ENCODE results near the gene SLC16A4. TPM values are rescaled to one million over a fixed set of nuclear protein-coding genes. Genes with fewer than 3 reads are reported as not detected.

SLC16A4 gene
- polyA plus RNA-seq, 3 donors = 84.0 to 108 (median 101) TPM

GRCh38 chr1:110370827-110371226, 20.0 kb downstream of the SLC16A4 start:
- DNase-seq (ENCODE audit: low read depth in 3 of 3, low spot score in 2 of 3) = no peak

- no peak for DNase-seq (ENCODE audit: low read depth in 3 of 3, low spot score in 2 of 3)
These were observed 26.6 kb downstream of the SLC16A4 start for GRCh38 chr1:110364221-110364620.

GRCh38 chr1:110361856-110362255, 29.0 kb downstream of the SLC16A4 start:
- DNase-seq (ENCODE audit: low read depth in 3 of 3, low spot score in 2 of 3) = no peak

- no peak for DNase-seq (ENCODE audit: low read depth in 3 of 3, low spot score in 2 of 3)
These were observed 30.4 kb downstream of the SLC16A4 start for GRCh38 chr1:110360431-110360830.

GRCh38 chr1:110356379-110356778, 34.4 kb downstream of the SLC16A4 start:
- no peak for DNase-seq (ENCODE audit: low read depth in 3 of 3, low spot score in 2 of 3)

GRCh38 chr1:110355321-110355720, 35.5 kb downstream of the SLC16A4 start:
- DNase-seq (ENCODE audit: low read depth in 3 of 3, low spot score in 2 of 3) = no peak

- no peak for DNase-seq (ENCODE audit: low read depth in 3 of 3, low spot score in 2 of 3)
These were observed 40.5 kb downstream of the SLC16A4 start for GRCh38 chr1:110350360-110350759.

- no peak for DNase-seq (ENCODE audit: low read depth in 3 of 3, low spot score in 2 of 3)
These were observed 42.1 kb downstream of the SLC16A4 start for GRCh38 chr1:110348771-110349170.

GRCh38 chr1:110348050-110348449, 42.8 kb downstream of the SLC16A4 start:
- no peak for DNase-seq (ENCODE audit: low read depth in 3 of 3, low spot score in 2 of 3)

- no peak for DNase-seq (ENCODE audit: low read depth in 3 of 3, low spot score in 2 of 3)
These were observed 43.5 kb downstream of the SLC16A4 start for GRCh38 chr1:110347182-110347893.

GRCh38 chr1:110346690-110347089, 44.1 kb downstream of the SLC16A4 start:
- DNase-seq (ENCODE audit: low read depth in 3 of 3, low spot score in 2 of 3) = no peak

GRCh38 chr1:110345480-110345879, 45.3 kb downstream of the SLC16A4 start:
- DNase-seq (ENCODE audit: low read depth in 3 of 3, low spot score in 2 of 3) = no peak

GRCh38 chr1:110344152-110344551, 46.7 kb downstream of the SLC16A4 start:
- DNase-seq (ENCODE audit: low read depth in 3 of 3, low spot score in 2 of 3) = no peak

- no peak for DNase-seq (ENCODE audit: low read depth in 3 of 3, low spot score in 2 of 3)
These were observed 47.6 kb downstream of the SLC16A4 start for GRCh38 chr1:110343249-110343648.

- no peak for DNase-seq (ENCODE audit: low read depth in 3 of 3, low spot score in 2 of 3)
These were observed 48.9 kb downstream of the SLC16A4 start for GRCh38 chr1:110341872-110342331.

GRCh38 chr1:110341146-110341871, 49.5 kb downstream of the SLC16A4 start:
- no peak for DNase-seq (ENCODE audit: low read depth in 3 of 3, low spot score in 2 of 3)

- DNase-seq (ENCODE audit: low read depth in 3 of 3, low spot score in 2 of 3) = no peak
These were observed 50.7 kb downstream of the SLC16A4 start for GRCh38 chr1:110340207-110340468.

- peak in 2 of 3 donors; percentile 27 to 38 for DNase-seq (ENCODE audit: low read depth in 3 of 3, low spot score in 2 of 3)
These were observed 51.2 kb downstream of the SLC16A4 start for GRCh38 chr1:110339407-110340206.

- peak; percentile 100 for DNase-seq (ENCODE audit: low read depth in 3 of 3, low spot score in 2 of 3)
These were observed 51.9 kb downstream of the SLC16A4 start, which contains the start of gene RBM15 for GRCh38 chr1:110338886-110339406. TSS of gene RBM15 (plus strand) at chr1:110339377. CDS start at chr1:110339406, 29 bp downstream.

- peak in 2 of 3 donors; percentile 83 to 88 for DNase-seq (ENCODE audit: low read depth in 3 of 3, low spot score in 2 of 3)
These were observed 52.4 kb downstream of the SLC16A4 start for GRCh38 chr1:110338309-110338885.
